H4 (cell line): ENCODE measurements around the gene SELPLG. TPM values are rescaled to one million over a fixed set of nuclear protein-coding genes. Genes with fewer than 3 reads are reported as not detected.
"Not testable (repeated sequence)": the region's sequence is repeated elsewhere in the genome, so short reads cannot be mapped to it uniquely, and the experiment has no call there.

ENCODE experiments used
- DNase-seq: peaks from one replicate; pipeline ENCODE4 v3.0.0-alpha.2; 2015; ENCODE audit warnings: low spot score
- total RNA-seq: library from RNA; depleted of rRNA; stranded (reverse); fragments of >200 nt; shearing (Covaris generic); gene quantifications from 2 replicates; pipeline ENCODE4 v1.2.3, GENCODE V29; 2014

SELPLG gene
- total RNA-seq, 1 experiment from 2014 or later: 2.8 TPM

- no peak for DNase-seq
Observed at GRCh38 chr12:108589840-108590229, 43.9 kb downstream of the SELPLG start.

- no peak for DNase-seq
Observed at GRCh38 chr12:108589028-108589839, 44.5 kb downstream of the SELPLG start.

- no peak for DNase-seq
Observed at GRCh38 chr12:108587826-108588225, 45.9 kb downstream of the SELPLG start.

- DNase-seq: no peak
Observed at GRCh38 chr12:108586306-108586705, 47.4 kb downstream of the SELPLG start.

GRCh38 chr12:108585864-108586263 lies 47.8 kb downstream of the SELPLG start:
- DNase-seq: no peak

- DNase-seq: no peak
Observed at GRCh38 chr12:108584456-108585065, 49.1 kb downstream of the SELPLG start.

- DNase-seq: no peak
Observed at GRCh38 chr12:108583991-108584390, 49.7 kb downstream of the SELPLG start.

GRCh38 chr12:108582978-108583770 lies 50.5 kb downstream of the SELPLG start:
- no peak for DNase-seq

GRCh38 chr12:108582509-108582908 lies 51.2 kb downstream of the SELPLG start:
- DNase-seq: no peak

- DNase-seq: no peak
Observed at GRCh38 chr12:108581311-108582227, 52.1 kb downstream of the SELPLG start.

- DNase-seq: no peak
Observed at GRCh38 chr12:108580531-108580930, 53.2 kb downstream of the SELPLG start.

- DNase-seq: no peak
Observed at GRCh38 chr12:108578813-108579212, 54.9 kb downstream of the SELPLG start.

- no peak for DNase-seq
Observed at GRCh38 chr12:108578264-108578663, 55.4 kb downstream of the SELPLG start.

- DNase-seq: no peak
Observed at GRCh38 chr12:108577458-108577857, 56.2 kb downstream of the SELPLG start.

GRCh38 chr12:108576660-108577234 lies 56.9 kb downstream of the SELPLG start:
- DNase-seq: no peak

GRCh38 chr12:108575199-108575912 lies 58.3 kb downstream of the SELPLG start:
- DNase-seq: no peak

GRCh38 chr12:108574276-108574675 lies 59.4 kb downstream of the SELPLG start:
- DNase-seq: not testable (repeated sequence)

GRCh38 chr12:108573317-108573716 lies 60.4 kb downstream of the SELPLG start:
- no peak for DNase-seq

- no peak for DNase-seq
Observed at GRCh38 chr12:108572166-108572790, 61.4 kb downstream of the SELPLG start.
